D721Med (cell line): Measurements from ENCODE around the gene CERS3.
A peak's percentile ranks its signal among the peaks of the same experiment; 100 is the strongest.

Experiments used
- DNase-seq: peaks from one replicate; pipeline ENCODE4 v3.0.0; 2011; ENCODE audit warnings: low spot score; ENCODE audit not compliant: insufficient read length
- FAIRE-seq: peaks from 2 replicates; lab custom pipeline; 2011; peaks lifted over from hg19 to GRCh38; lab: Jason Lieb, UNC
- CTCF ChIP-seq: IDR thresholded peaks from 2 replicates; pipeline ENCODE4 v1.5.1; 2012; ENCODE audit warnings: mild to moderate bottlenecking, control low read depth; ENCODE audit not compliant: insufficient read depth; ENCODE audit errors: missing control alignments

Gene CERS3

GRCh38 chr15:100400996-100401395, 127.8 kb downstream of the CERS3 start:
- DNase-seq, result no peak
- no peak for FAIRE-seq
- no peak for TF ChIP-seq CTCF

GRCh38 chr15:100394736-100395440, 133.9 kb downstream of the CERS3 start:
- TF ChIP-seq CTCF, result no peak
- DNase-seq (no peak), FAIRE-seq (no peak)

- DNase-seq (no peak), FAIRE-seq (no peak)
Measured at GRCh38 chr15:100393008-100393407, 135.7 kb downstream of the CERS3 start.

GRCh38 chr15:100385300-100386050, 143.3 kb downstream of the CERS3 start:
- no peak for TF ChIP-seq CTCF
- no peak for DNase-seq
- no peak for FAIRE-seq

More at GRCh38 chr15:100393008-100393407, 135.7 kb downstream of the CERS3 start:
- no peak for TF ChIP-seq CTCF

- no peak for TF ChIP-seq CTCF
- FAIRE-seq, result no peak
Measured at GRCh38 chr15:100384108-100384410, 144.7 kb downstream of the CERS3 start.

GRCh38 chr15:100383302-100384107, 145.2 kb downstream of the CERS3 start:
- no peak for DNase-seq
- peak; percentile 31 for TF ChIP-seq CTCF
- no peak for FAIRE-seq

More at GRCh38 chr15:100384108-100384410, 144.7 kb downstream of the CERS3 start:
- DNase-seq, result no peak

GRCh38 chr15:100373942-100374341, 154.8 kb downstream of the CERS3 start:
- DNase-seq (no peak), FAIRE-seq (no peak)
- TF ChIP-seq CTCF, result no peak
